Heart left ventricle (tissue), 16 donors: ENCODE measurements around the gene PDGFD. TPM values are rescaled to one million over a fixed set of nuclear protein-coding genes. Genes with fewer than 3 reads are reported as not detected.
A peak's percentile ranks its signal among the peaks of the same experiment; 100 is the strongest.

ENCODE experiments used
- ATAC-seq, 4 donors: fragments of 200-7000 bp; cut with Tn5 transposase; one replicate each; pipeline ENCODE4 v1.9.1; 2020 to 2022; ENCODE audit warnings: moderate library complexity in 4 of 4, mild to moderate bottlenecking in 3 of 4, moderate number of reproducible peaks in 1 of 4
- DNase-seq, 5 donors: peaks; one replicate each; pipeline ENCODE4 v3.0.0-alpha.2; 2020
- H3K27ac ChIP-seq, 12 donors: fragments of 200-600 bp; sonication (generic) in 4 of 12; one replicate each; pipeline versions ENCODE4 v1.5.0 to v1.8.0; 2016 to 2022; ENCODE audit warnings: mild to moderate bottlenecking in 2 of 12
- H3K27me3 ChIP-seq, 9 donors: fragments of 200-600 bp; sonication (generic) in 2 of 9; one replicate each; pipeline versions ENCODE4 v1.5.1 to v1.8.0; 2016 to 2022; ENCODE audit warnings: mild to moderate bottlenecking in 3 of 9
- H3K36me3 ChIP-seq, 9 donors: fragments of 200-600 bp; sonication (generic) in 2 of 9; one replicate each; pipeline versions ENCODE4 v1.5.0 to v1.8.0; 2018 to 2022; ENCODE audit warnings: mild to moderate bottlenecking in 2 of 9
- H3K4me1 ChIP-seq, 12 donors: fragments of 200-600 bp; sonication (generic) in 4 of 12; one replicate each; pipeline versions ENCODE4 v1.5.0 to v1.8.0; 2016 to 2022; ENCODE audit warnings: mild to moderate bottlenecking in 3 of 12
- H3K4me3 ChIP-seq, 12 donors: fragments of 200-600 bp; sonication (generic) in 4 of 12; one replicate each; pipeline versions ENCODE4 v1.5.0 to v1.8.0; 2017 to 2022; ENCODE audit warnings: mild to moderate bottlenecking in 9 of 12, moderate library complexity in 4 of 12
- H3K9me3 ChIP-seq, 12 donors: fragments of 200-600 bp; sonication (generic) in 4 of 12; one replicate each; pipeline versions ENCODE4 v1.5.0 to v1.8.0; 2016 to 2022; ENCODE audit warnings: mild to moderate bottlenecking in 1 of 12
- CTCF ChIP-seq, 12 donors: fragments of 200-600 bp; sonication (generic) in 4 of 12; IDR thresholded peaks; one replicate each; pipeline versions ENCODE4 v1.5.0 to v1.8.0; 2018 to 2022; ENCODE audit warnings: antibody characterized with exemption in 12 of 12, mild to moderate bottlenecking in 5 of 12
- POLR2A ChIP-seq, 2 donors: fragments of 450-650 bp; IDR thresholded peaks; one replicate each; pipeline ENCODE4 v1.6.1; 2017; ENCODE audit warnings: antibody characterized with exemption in 2 of 2, mild to moderate bottlenecking in 2 of 2, moderate library complexity in 2 of 2
- WGBS, 4 donors: extraction: QIAGEN DNeasy Blood & Tissue Kit in 2 of 4; methylation state at CpG; one replicate each; pipeline versions ENCODE4 v1.1.5 to v1.1.7; 2013 to 2018; 5-methylcytosine and 5-hydroxymethylcytosine counted together
- intact Hi-C, 10 donors: fragments of 100-400 bp; cut with DNase I; formaldehyde crosslinking; loops; one replicate each; pipeline versions ENCODE4 v1.11.1 to v1.14.2; 2022
- polyA plus RNA-seq, 2 donors: library from polyadenylated mRNA; stranded (reverse); fragments of 200-250 nt; gene quantifications; one replicate each; pipeline ENCODE4 v1.2.3, GENCODE V29; 2013
- total RNA-seq, 9 donors: library from RNA; depleted of rRNA in 2 of 9; stranded (reverse); fragments of >200 nt in 2 of 9; fragmentation: NEBNext Ultra II Directional in 3 of 9; extraction: Animal tissue kit (Norgen Biotek cat#: 25700) in 3 of 9; gene quantifications; one replicate each; pipeline versions ENCODE4 v1.1.0 to v1.2.4, GENCODE V29; 2016 to 2023
- donor health status: ischemic (EF 13 %, LVEDD 7.1; RV severe dilation, severe dysfunction).
- donor health status: healthy with polysubstance abuse.
- donor health status: DM: no; HTN: yes; CAD: no.
- donor health status: DM: no; HTN: no; CAD: no.
- donor health status: ischemic (EF 25% LVEDD 6.9; RV normal size, moderate dysfunction).
- donor health status: ischemic (EF 25% LVEDD 5.7; RV mildly dilated, moderate dysfunction).
- donor health status: healthy.
- donor health status: DM: yes; HTN: yes; CAD: no.
- donor health status: ischemic (EF 35%, LVEDD 5.7; RV mildly dilated, moderate dysfunction).
- donor health status: nonischemic (EF 11% LVEDD 7.7; RV severe dilation, severe dysfunction).
- donor health status: DM: yes; HTN: yes; CAD: no.
- donor health status: PGD.
- donor health status: ischemic (EF 29% LVEDD 5.4; RV normal size, mild dysfunction).
- donor health status: nonischemic (EF 23%, LVEDD 6.1; RV moderate dilation, normal function).

PDGFD gene
- total and polyA plus RNA-seq, 11 donors = 3.6 to 24.6 (median 15.3) TPM

- 54 to 60% (median 59%) methylated on average over 1 of the region's 1 CpG for WGBS, 4 donors
- ATAC-seq (no peak), DNase-seq (no peak)
- Histone ChIP-seq H3K9me3 (no peaks in the 10 kb centered on the region), H3K36me3 (no peaks in the 10 kb centered on the region), H3K27ac (no peak overlapping the region), H3K4me3 (no peak overlapping the region), H3K27me3 (no peaks in the 10 kb centered on the region), H3K4me1 (peaks cover 0 to 21% (median 0%) of the 10 kb centered on the region in 12 donors)
- no peak for TF ChIP-seq POLR2A (IDR thresholded peaks at IDR 0.05)
- no peak for TF ChIP-seq CTCF (IDR thresholded peaks at IDR 0.05)
- intact Hi-C loops = no loop called here
Measured at GRCh38 chr11:104060820-104061219, 103.1 kb downstream of the PDGFD start.

- no peak for DNase-seq
Measured at GRCh38 chr11:104060004-104060794, 103.7 kb downstream of the PDGFD start.

GRCh38 chr11:104058680-104059079, 105.3 kb downstream of the PDGFD start:
- 96 to 97% (median 96%) methylated on average over 4 of the region's 4 CpGs for WGBS, 4 donors

More at GRCh38 chr11:104060004-104060794, 103.7 kb downstream of the PDGFD start:
- no peak overlapping the region for H3K4me3 ChIP-seq
- H3K27ac ChIP-seq = no peak overlapping the region
- ATAC-seq = peak in 2 of 4 donors; percentile 33 to 58
- H3K27me3 ChIP-seq = no peaks in the 10 kb centered on the region
- WGBS, 4 donors = 81 to 84% (median 82%) methylated on average over 3 of the region's 3 CpGs
- H3K9me3 ChIP-seq = no peaks in the 10 kb centered on the region
- peaks cover 0 to 21% (median 0%) of the 10 kb centered on the region in 12 donors for H3K4me1 ChIP-seq
- H3K36me3 ChIP-seq = no peaks in the 10 kb centered on the region
- TF ChIP-seq POLR2A (IDR thresholded peaks at IDR 0.05) (no peak), CTCF (IDR thresholded peaks at IDR 0.05) (no peak)
- intact Hi-C loops = no loop called here

More at GRCh38 chr11:104058680-104059079, 105.3 kb downstream of the PDGFD start:
- no peak for DNase-seq
- no peaks in the 10 kb centered on the region for H3K27me3 ChIP-seq
- TF ChIP-seq POLR2A (IDR thresholded peaks at IDR 0.05) (no peak), CTCF (IDR thresholded peaks at IDR 0.05) (no peak)
- intact Hi-C loops = no loop called here
- no peaks in the 10 kb centered on the region for H3K9me3 ChIP-seq
- peaks cover 0 to 11% (median 0%) of the 10 kb centered on the region in 12 donors for H3K4me1 ChIP-seq
- H3K4me3 ChIP-seq = no peak overlapping the region
- ATAC-seq = no peak
- no peak overlapping the region for H3K27ac ChIP-seq
- no peaks in the 10 kb centered on the region for H3K36me3 ChIP-seq
